Left colon (tissue), 2 donors: ENCODE measurements around the gene NOP9. TPM values are rescaled to one million over a fixed set of nuclear protein-coding genes. Genes with fewer than 3 reads are reported as not detected.

ENCODE experiments used
- ATAC-seq: fragments of 200-7000 bp; cut with Tn5 transposase; one replicate; pipeline ENCODE4 v1.9.1; 2020; ENCODE audit warnings: mild to moderate bottlenecking, moderate library complexity
- DNase-seq, 2 donors: peaks; one replicate each; pipeline ENCODE4 v3.0.0-alpha.2; 2020
- intact Hi-C, 2 donors: fragments of 100-400 bp; cut with DNase I in 1 of 2; cut with micrococcal nuclease in 1 of 2; formaldehyde crosslinking; loops; one replicate each; pipeline versions ENCODE4 v1.11.2 to v1.14.0; 2022; cut with DNase I, micrococcal nuclease
- total RNA-seq, 2 donors: library from RNA; stranded (reverse); fragmentation: NEBNext Ultra II Directional; extraction: Animal tissue kit (Norgen Biotek cat#: 25700); gene quantifications; one replicate each; pipeline ENCODE4 v1.2.1, GENCODE V29; 2021
- donor health status: DM: no; HTN: no; CAD: no.
- donor health status: DM: yes; HTN: yes; CAD: no.

Gene NOP9
- total RNA-seq, 2 donors from 2014 or later = 24.4 to 26.0 TPM

- ATAC-seq (no peak), DNase-seq (no peak)
- intact Hi-C loops = no loop called here
These were observed 56.6 kb downstream of the NOP9 start for GRCh38 chr14:24356208-24356607.

Other genes starting within 250 kb of the NOP9 start
- 1 to 10 TPM; 1.1 to 3.4 TPM for gene CARMIL3, start 247.8 kb upstream of the NOP9 start, total RNA-seq
- gene CPNE6, start 228.3 kb upstream of the NOP9 start, total RNA-seq = under 1 TPM; 0.28 to 0.31 TPM
- gene PCK2, start 205.5 kb upstream of the NOP9 start, total RNA-seq = 100 to 1,000 TPM; 150 to 223 TPM
- 100 to 1,000 TPM; 101 to 107 TPM for gene DCAF11, start 185.1 kb upstream of the NOP9 start, total RNA-seq
- 1 to 10 TPM; 1.2 to 1.5 TPM for gene NRL, start 184.9 kb upstream of the NOP9 start, total RNA-seq
- 1 to 10 TPM; 1.0 TPM for gene FITM1, start 169.2 kb upstream of the NOP9 start, total RNA-seq
- gene PSME1, start 163.7 kb upstream of the NOP9 start, total RNA-seq = 100 to 1,000 TPM; 196 to 249 TPM
- 10 to 100 TPM; 13.9 to 25.7 TPM for gene EMC9, start 158.3 kb upstream of the NOP9 start, total RNA-seq
- gene PSME2, start 153.2 kb upstream of the NOP9 start, total RNA-seq = 100 to 1,000 TPM; 140 to 240 TPM
- 10 to 100 TPM; 49.1 to 50.3 TPM for gene RNF31, start 152.4 kb upstream of the NOP9 start, total RNA-seq
- 100 to 1,000 TPM in 1 of 2 donors, 10 to 100 TPM in 1; 53.7 to 105 TPM for gene IRF9, start 138.6 kb upstream of the NOP9 start, total RNA-seq
- gene REC8, start 127.8 kb upstream of the NOP9 start, total RNA-seq = 10 to 100 TPM in 1 of 2 donors, 1 to 10 TPM in 1; 6.9 to 21.0 TPM
- 10 to 100 TPM; 17.3 to 26.3 TPM for gene IPO4, start 111.0 kb upstream of the NOP9 start, total RNA-seq
- 10 to 100 TPM; 49.2 to 52.7 TPM for gene TM9SF1, start 104.4 kb upstream of the NOP9 start, total RNA-seq
- gene TSSK4, start 94.2 kb upstream of the NOP9 start, total RNA-seq = under 1 TPM in 1 of 2 donors, not detected in 1; 0.47 TPM
- 10 to 100 TPM; 43.5 to 48.0 TPM for gene CHMP4A, start 86.4 kb upstream of the NOP9 start, total RNA-seq
- gene MDP1, start 83.8 kb upstream of the NOP9 start, total RNA-seq = 10 to 100 TPM; 11.8 to 13.8 TPM
- gene NEDD8, start 67.5 kb upstream of the NOP9 start, total RNA-seq = 100 to 1,000 TPM; 110 to 135 TPM
- gene GMPR2, start 66.9 kb upstream of the NOP9 start, total RNA-seq = 10 to 100 TPM; 62.4 to 64.8 TPM
- 10 to 100 TPM; 56.6 to 64.0 TPM for gene TINF2, start 57.2 kb upstream of the NOP9 start, total RNA-seq
- gene TGM1, start 36.7 kb upstream of the NOP9 start, total RNA-seq = 1 to 10 TPM; 2.3 to 2.9 TPM
- 10 to 100 TPM; 35.0 to 41.8 TPM for gene RABGGTA, start 28.3 kb upstream of the NOP9 start, total RNA-seq
- 10 to 100 TPM; 64.2 to 76.6 TPM for gene DHRS1, start 70 bp upstream of the NOP9 start, total RNA-seq
- 10 to 100 TPM; 10.7 to 16.6 TPM for gene CIDEB, start 8.1 kb downstream of the NOP9 start, total RNA-seq
- 1 to 10 TPM; 2.9 to 4.2 TPM for gene LTB4R2, start 10.3 kb downstream of the NOP9 start, total RNA-seq
- 1 to 10 TPM; 2.9 to 4.3 TPM for gene LTB4R, start 11.7 kb downstream of the NOP9 start, total RNA-seq
- gene ADCY4, start 35.2 kb downstream of the NOP9 start, total RNA-seq = 10 to 100 TPM; 10.1 to 16.4 TPM
- gene RIPK3, start 40.1 kb downstream of the NOP9 start, total RNA-seq = 10 to 100 TPM; 56.6 to 67.9 TPM
- gene NFATC4, start 68.3 kb downstream of the NOP9 start, total RNA-seq = 10 to 100 TPM; 12.8 to 17.4 TPM
- gene NYNRIN, start 99.2 kb downstream of the NOP9 start, total RNA-seq = 10 to 100 TPM; 11.7 to 13.2 TPM
- gene CBLN3, start 129.8 kb downstream of the NOP9 start, total RNA-seq = 1 to 10 TPM; 2.0 to 2.5 TPM
- gene KHNYN, start 130.1 kb downstream of the NOP9 start, total RNA-seq = 10 to 100 TPM; 70.8 to 97.3 TPM
- 10 to 100 TPM; 34.4 to 40.8 TPM for gene SDR39U1, start 142.9 kb downstream of the NOP9 start, total RNA-seq
- 1 to 10 TPM in 1 of 2 donors, not detected in 1; 4.4 TPM for gene CMA1, start 208.4 kb downstream of the NOP9 start, total RNA-seq